Measurements from ENCODE around the gene EXOSC9.

Gene EXOSC9

GRCh38 chr4:121796283-121796682, 4.8 kb upstream of the EXOSC9 start:
- Histone ChIP-seq H3K4me1 (ENCODE audit: insufficient read depth, low read length) (peaks cover 18% of the 10 kb centered on the region), H3K36me3 (ENCODE audit: insufficient read depth, low read length) (no peaks in the 10 kb centered on the region), H3K9ac (ENCODE audit: low read depth, low read length) (no peak overlapping the region; the same call in 1 of the 2 replicates), H3K9me3 (ENCODE audit: control insufficient read depth, insufficient read depth, low read length) (no peaks in the 10 kb centered on the region)

- H3K9me3 ChIP-seq (ENCODE audit: control insufficient read depth, insufficient read depth, low read length) = no peaks in the 10 kb centered on the region
Measured at GRCh38 chr4:121799208-121799823, 1.8 kb upstream of the EXOSC9 start.

GRCh38 chr4:121799867-121800501, 1.1 kb upstream of the EXOSC9 start:
- H3K36me3 ChIP-seq (ENCODE audit: insufficient read depth, low read length) = peaks cover 14% of the 10 kb centered on the region
- H3K9ac ChIP-seq (ENCODE audit: low read depth, low read length) = no peak overlapping the region
- peaks cover 11% of the 10 kb centered on the region for H3K4me1 ChIP-seq (ENCODE audit: insufficient read depth, low read length)
- H3K9me3 ChIP-seq (ENCODE audit: control insufficient read depth, insufficient read depth, low read length) = no peaks in the 10 kb centered on the region

More at GRCh38 chr4:121799208-121799823, 1.8 kb upstream of the EXOSC9 start:
- H3K4me1 ChIP-seq (ENCODE audit: insufficient read depth, low read length) = peaks cover 17% of the 10 kb centered on the region
- no peak overlapping the region for H3K9ac ChIP-seq (ENCODE audit: low read depth, low read length)
- H3K36me3 ChIP-seq (ENCODE audit: insufficient read depth, low read length) = peaks cover 8% of the 10 kb centered on the region; the same call in 1 of the 2 replicates

GRCh38 chr4:121800638-121800960, 524 bp upstream of the EXOSC9 start:
- Histone ChIP-seq H3K36me3 (ENCODE audit: insufficient read depth, low read length) (peaks cover 14% of the 10 kb centered on the region), H3K9ac (ENCODE audit: low read depth, low read length) (peak overlapping the region; percentile 86), H3K9me3 (ENCODE audit: control insufficient read depth, insufficient read depth, low read length) (no peaks in the 10 kb centered on the region), H3K4me1 (ENCODE audit: insufficient read depth, low read length) (peaks cover 7% of the 10 kb centered on the region)

- Histone ChIP-seq H3K36me3 (ENCODE audit: insufficient read depth, low read length) (peaks cover 16% of the 10 kb centered on the region), H3K9me3 (ENCODE audit: control insufficient read depth, insufficient read depth, low read length) (no peaks in the 10 kb centered on the region), H3K9ac (ENCODE audit: low read depth, low read length) (peak overlapping the region; percentile 86), H3K4me1 (ENCODE audit: insufficient read depth, low read length) (no peaks in the 10 kb centered on the region; the same call in 1 of the 2 replicates)
Measured at GRCh38 chr4:121801715-121802075, 572 bp downstream of the EXOSC9 start.

GRCh38 chr4:121806411-121806810, 5.3 kb downstream of the EXOSC9 start:
- Histone ChIP-seq H3K4me1 (ENCODE audit: insufficient read depth, low read length) (no peaks in the 10 kb centered on the region), H3K9ac (ENCODE audit: low read depth, low read length) (no peak overlapping the region), H3K9me3 (ENCODE audit: control insufficient read depth, insufficient read depth, low read length) (no peaks in the 10 kb centered on the region), H3K36me3 (ENCODE audit: insufficient read depth, low read length) (peaks cover 28% of the 10 kb centered on the region)

GRCh38 chr4:121811122-121811521, 10.0 kb downstream of the EXOSC9 start:
- H3K9me3 ChIP-seq (ENCODE audit: control insufficient read depth, insufficient read depth, low read length) = no peaks in the 10 kb centered on the region
- no peaks in the 10 kb centered on the region for H3K4me1 ChIP-seq (ENCODE audit: insufficient read depth, low read length)
- H3K9ac ChIP-seq (ENCODE audit: low read depth, low read length) = no peak overlapping the region
- H3K36me3 ChIP-seq (ENCODE audit: insufficient read depth, low read length) = peaks cover 19% of the 10 kb centered on the region

- no peak overlapping the region for H3K9ac ChIP-seq (ENCODE audit: low read depth, low read length)
- no peaks in the 10 kb centered on the region for H3K9me3 ChIP-seq (ENCODE audit: control insufficient read depth, insufficient read depth, low read length)
- H3K4me1 ChIP-seq (ENCODE audit: insufficient read depth, low read length) = no peaks in the 10 kb centered on the region
- H3K36me3 ChIP-seq (ENCODE audit: insufficient read depth, low read length) = peaks cover 27% of the 10 kb centered on the region
Measured at GRCh38 chr4:121814756-121815155, 13.6 kb downstream of the EXOSC9 start.

GRCh38 chr4:121817006-121817405, 15.9 kb downstream of the EXOSC9 start:
- peaks cover 34% of the 10 kb centered on the region for H3K36me3 ChIP-seq (ENCODE audit: insufficient read depth, low read length)
- H3K9ac ChIP-seq (ENCODE audit: low read depth, low read length) = no peak overlapping the region

GRCh38 chr4:121817701-121818100, 16.6 kb downstream of the EXOSC9 start:
- Histone ChIP-seq H3K4me1 (ENCODE audit: insufficient read depth, low read length) (peaks cover 7% of the 10 kb centered on the region), H3K36me3 (ENCODE audit: insufficient read depth, low read length) (peaks cover 33% of the 10 kb centered on the region), H3K9ac (ENCODE audit: low read depth, low read length) (no peak overlapping the region), H3K9me3 (ENCODE audit: control insufficient read depth, insufficient read depth, low read length) (no peaks in the 10 kb centered on the region)

More at GRCh38 chr4:121817006-121817405, 15.9 kb downstream of the EXOSC9 start:
- H3K9me3 ChIP-seq (ENCODE audit: control insufficient read depth, insufficient read depth, low read length) = no peaks in the 10 kb centered on the region
- H3K4me1 ChIP-seq (ENCODE audit: insufficient read depth, low read length) = peaks cover 2% of the 10 kb centered on the region; the same call in 1 of the 2 replicates

- H3K9ac ChIP-seq (ENCODE audit: low read depth, low read length) = no peak overlapping the region
- H3K36me3 ChIP-seq (ENCODE audit: insufficient read depth, low read length) = peaks cover 31% of the 10 kb centered on the region
- peaks cover 7% of the 10 kb centered on the region for H3K4me1 ChIP-seq (ENCODE audit: insufficient read depth, low read length)
- H3K9me3 ChIP-seq (ENCODE audit: control insufficient read depth, insufficient read depth, low read length) = no peaks in the 10 kb centered on the region
Measured at GRCh38 chr4:121818215-121818614, 17.1 kb downstream of the EXOSC9 start.

GRCh38 chr4:121819216-121819965, 18.3 kb downstream of the EXOSC9 start:
- peaks cover 31% of the 10 kb centered on the region for H3K36me3 ChIP-seq (ENCODE audit: insufficient read depth, low read length)
- H3K9ac ChIP-seq (ENCODE audit: low read depth, low read length) = no peak overlapping the region
- peaks cover 7% of the 10 kb centered on the region for H3K4me1 ChIP-seq (ENCODE audit: insufficient read depth, low read length)
- no peaks in the 10 kb centered on the region for H3K9me3 ChIP-seq (ENCODE audit: control insufficient read depth, insufficient read depth, low read length)

- Histone ChIP-seq H3K36me3 (ENCODE audit: insufficient read depth, low read length) (peaks cover 28% of the 10 kb centered on the region), H3K9me3 (ENCODE audit: control insufficient read depth, insufficient read depth, low read length) (no peaks in the 10 kb centered on the region), H3K9ac (ENCODE audit: low read depth, low read length) (peak overlapping the region; percentile 95; the same call in 1 of the 2 replicates), H3K4me1 (ENCODE audit: insufficient read depth, low read length) (peaks cover 7% of the 10 kb centered on the region)
Measured at GRCh38 chr4:121822047-121822446, 20.9 kb downstream of the EXOSC9 start.

GRCh38 chr4:121822796-121823504, 21.8 kb downstream of the EXOSC9 start:
- Histone ChIP-seq H3K4me1 (ENCODE audit: insufficient read depth, low read length) (peaks cover 7% of the 10 kb centered on the region), H3K9ac (ENCODE audit: low read depth, low read length) (peak overlapping the region; percentile 95), H3K9me3 (ENCODE audit: control insufficient read depth, insufficient read depth, low read length) (no peaks in the 10 kb centered on the region), H3K36me3 (ENCODE audit: insufficient read depth, low read length) (peaks cover 22% of the 10 kb centered on the region)

All from ES-I3 (cell line).